KBM-7 (cell line): ENCODE measurements around the gene PHLDB2.

ENCODE experiments used
- DNase-seq: peaks from one replicate; pipeline ENCODE4 v3.0.0-alpha.2; 2015
- in situ Hi-C: fragments of 300-500 bp; cut with MboI; formaldehyde crosslinking; loops from 2 replicates; pipeline ENCODE4 v1.14.3; 2020; ENCODE audit warnings: low sequenced_read_pairs, low pct_unique_long_range_greater_than_20kb, mixed read lengths

Gene PHLDB2

DNA sequence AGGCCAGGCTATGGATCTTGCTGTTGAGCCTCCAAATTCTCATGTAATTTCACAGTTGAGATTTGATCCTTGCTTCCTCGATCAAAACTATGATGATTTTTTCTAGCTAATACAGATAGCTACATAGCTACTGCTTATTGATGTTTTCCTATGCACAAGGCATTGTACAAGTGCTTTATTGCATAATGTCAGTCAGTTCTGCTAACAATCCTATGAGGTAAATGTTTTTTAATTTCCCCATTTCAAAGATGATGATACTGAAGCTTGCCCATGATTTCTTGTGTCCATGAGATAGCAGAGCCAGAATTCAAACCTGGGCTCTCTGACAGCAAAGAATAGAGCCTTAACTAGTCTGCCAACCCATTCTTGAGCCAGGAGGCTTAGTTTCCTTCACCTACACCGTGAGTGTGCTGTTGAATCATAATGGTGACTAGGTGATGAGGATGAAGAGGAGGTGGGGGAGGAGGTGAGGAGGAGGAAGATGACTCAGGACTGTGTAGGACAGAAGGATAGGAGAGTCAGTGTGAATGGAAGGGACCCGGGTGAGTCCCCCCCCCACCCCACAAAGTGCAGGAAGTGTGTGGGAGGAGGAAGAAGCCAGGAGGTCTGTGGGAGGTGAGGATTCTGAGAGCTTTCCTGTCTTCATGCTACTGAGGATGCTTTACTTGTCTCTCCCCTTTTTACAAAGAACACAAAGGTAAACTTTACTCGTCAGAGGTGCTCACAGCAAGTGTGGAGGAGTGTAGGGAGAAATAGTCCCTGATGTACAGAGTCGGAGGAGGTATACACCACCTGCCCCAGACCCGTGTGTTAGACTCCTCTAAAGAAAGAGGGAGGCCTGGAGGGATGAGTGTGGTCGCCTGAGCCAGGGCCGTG is 143.3 kb downstream of the PHLDB2 start:
- DNase-seq, result no peak

DNA sequence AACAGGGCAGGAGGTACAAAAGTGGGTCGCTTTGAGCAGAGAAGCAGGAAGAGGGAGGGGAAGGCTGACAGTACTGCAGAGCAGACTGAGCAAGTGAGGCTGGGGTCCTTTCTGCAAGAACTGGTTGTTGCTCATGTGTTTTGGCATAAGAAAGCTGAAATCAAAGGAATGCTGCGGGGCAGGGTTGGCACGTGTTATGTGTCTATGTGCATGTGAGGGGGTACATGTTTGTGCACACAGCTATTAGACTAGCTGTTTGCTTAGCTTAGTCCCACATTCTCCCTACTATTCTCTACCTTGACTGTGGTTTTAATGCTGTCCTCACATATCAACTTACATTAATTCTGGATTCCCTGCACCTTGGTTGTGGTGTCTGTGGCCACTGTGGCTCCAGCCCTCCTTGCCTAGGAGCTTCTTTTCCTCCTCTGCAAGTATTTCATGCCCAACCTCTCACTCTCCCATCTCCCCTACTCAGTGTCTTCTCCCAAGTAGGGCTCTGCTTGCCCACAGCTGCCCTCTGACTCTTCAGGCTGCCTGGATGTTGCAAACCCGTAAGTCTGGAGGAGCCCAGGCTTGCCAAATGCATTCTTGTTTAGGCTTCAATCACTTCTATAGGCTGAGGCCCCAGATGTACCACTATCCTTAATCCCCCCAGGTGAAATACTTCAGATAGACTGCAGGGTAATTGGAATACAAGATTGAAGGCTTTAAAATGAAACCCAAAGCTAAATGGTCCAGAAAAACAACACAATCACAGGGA is 144.4 kb downstream of the PHLDB2 start:
- no peak for DNase-seq
- in situ Hi-C loops, result no loop called here

More for the DNA sequence above, 143.3 kb downstream of the PHLDB2 start:
- in situ Hi-C loops, result no loop called here

DNA sequence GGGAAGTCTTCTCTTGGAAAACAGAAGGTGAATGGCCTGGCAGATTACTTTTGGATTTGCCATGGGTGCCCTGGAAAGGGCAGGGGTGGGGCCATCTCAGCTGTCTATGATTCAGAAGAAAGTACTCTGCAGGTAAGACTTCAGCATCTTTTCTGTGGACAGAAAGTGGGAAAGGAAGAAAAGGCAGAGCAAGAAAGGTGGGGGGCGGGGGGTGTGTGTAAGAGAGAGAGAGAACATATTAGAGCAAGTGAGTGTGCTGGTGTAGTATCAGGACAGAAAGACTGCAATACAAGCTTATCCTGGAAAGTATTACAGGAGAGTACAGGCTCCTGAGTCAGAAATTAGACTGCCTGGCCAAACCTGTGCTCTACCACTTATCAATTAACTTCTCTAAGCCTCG is 145.1 kb downstream of the PHLDB2 start:
- in situ Hi-C loops, result no loop called here
- DNase-seq, result no peak

DNA sequence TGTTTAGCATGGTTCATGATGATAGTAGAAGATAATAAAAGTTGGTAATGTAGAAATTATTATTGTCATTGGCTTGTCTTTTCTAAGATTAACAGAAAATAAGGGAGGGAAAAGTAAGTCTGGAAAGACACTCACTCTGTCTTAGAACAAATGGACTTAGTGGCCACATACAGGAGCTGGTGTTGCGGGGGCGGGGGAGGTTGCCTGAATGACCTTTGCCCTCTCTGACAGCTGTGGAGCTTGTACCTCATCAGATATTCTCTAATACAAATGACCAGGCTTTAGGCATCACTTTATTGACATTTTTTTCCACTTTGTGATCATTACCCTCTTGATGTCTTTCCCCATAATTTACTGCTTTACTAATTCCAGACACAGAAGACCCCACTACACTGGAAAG is 145.6 kb downstream of the PHLDB2 start:
- in situ Hi-C loops, result no loop called here
- no peak for DNase-seq

DNA sequence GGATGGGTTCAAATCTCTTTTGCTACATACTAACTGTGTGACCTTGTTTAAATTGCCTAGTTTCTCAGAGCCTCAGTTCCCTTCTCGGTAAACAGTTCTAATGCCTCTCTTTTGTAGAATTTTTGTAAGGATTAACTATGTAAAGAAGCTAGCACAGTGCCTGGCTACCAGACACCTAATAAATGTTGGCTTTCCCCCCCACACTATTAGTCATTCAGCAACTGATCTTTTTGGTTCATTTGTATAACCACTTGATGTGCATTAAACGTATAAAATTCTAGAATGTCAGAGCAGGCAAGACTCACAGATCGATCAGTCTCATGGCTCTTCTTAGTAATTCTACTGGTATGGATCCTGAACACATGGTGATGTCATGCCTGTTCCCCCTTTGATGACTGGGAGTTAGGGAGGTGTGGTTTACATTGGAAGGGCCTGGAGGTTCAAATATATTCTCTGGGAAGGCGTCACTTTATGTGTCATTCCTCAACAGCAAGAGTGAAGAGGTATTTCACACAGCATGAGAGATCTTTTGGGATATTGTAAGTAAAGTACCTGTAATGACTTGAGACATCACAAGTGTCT is 146.1 kb downstream of the PHLDB2 start:
- no peak for DNase-seq
- in situ Hi-C loops, result no loop called here

DNA sequence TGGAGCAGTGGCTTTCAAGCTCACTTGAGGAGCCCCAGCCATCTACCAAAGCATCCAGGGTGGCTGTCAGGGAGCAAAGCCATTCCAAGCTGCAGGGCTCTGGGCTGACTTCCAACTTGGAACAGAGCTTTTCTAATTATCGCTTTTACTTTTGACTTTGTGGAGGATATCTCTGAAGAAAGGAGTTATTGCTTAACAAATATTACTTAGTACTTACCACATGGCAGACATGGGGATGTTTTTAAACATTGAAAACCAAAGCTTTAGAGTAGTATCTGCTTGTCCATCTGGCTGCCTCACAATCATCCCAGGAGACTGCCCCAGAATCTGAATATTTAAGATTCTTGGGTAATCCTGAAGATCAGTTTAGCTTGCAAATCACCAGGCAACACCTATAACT is 148.6 kb downstream of the PHLDB2 start:
- in situ Hi-C loops, result no loop called here

DNA sequence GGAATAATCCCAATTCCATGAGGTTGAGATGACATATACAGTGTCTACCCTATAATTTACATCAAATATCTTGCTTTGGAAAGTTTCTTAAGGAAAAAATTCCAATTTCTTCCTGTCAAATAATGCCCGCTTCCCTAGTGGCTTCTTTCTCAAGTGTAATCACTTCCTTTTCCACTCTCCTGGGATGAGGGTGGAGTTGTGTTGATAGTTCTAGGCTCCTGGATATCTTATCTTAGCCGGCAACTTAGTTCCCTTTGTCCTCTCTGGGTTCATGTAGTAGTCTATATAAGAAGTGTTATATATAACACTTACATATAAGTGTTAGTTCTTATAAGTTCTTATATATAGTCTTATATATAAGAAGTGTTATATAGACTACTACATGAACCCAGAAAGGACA is 150.6 kb downstream of the PHLDB2 start:
- DNase-seq, result no peak
- in situ Hi-C loops, result no loop called here

More for the DNA sequence above, 148.6 kb downstream of the PHLDB2 start:
- no peak for DNase-seq

DNA sequence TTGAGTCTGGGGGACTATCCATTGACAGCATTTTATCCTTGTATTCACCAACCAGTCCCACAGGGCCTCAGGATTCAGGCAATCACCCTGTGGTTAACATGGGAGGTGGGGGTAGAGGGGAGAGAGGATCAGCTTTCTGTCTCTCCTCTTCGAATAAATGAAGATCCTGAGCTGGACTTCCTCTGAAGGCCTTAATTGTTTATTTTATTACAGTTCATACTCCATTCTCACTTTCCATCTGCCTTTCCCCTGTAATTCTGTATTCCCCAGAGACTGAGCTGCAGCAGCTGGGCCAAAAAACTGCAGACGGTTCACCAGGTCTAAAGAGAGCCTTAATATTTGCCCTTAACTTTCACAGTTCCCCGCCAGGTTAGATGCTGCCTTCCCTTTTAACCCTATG is 151.6 kb downstream of the PHLDB2 start:
- DNase-seq, result no peak
- in situ Hi-C loops, result no loop called here

DNA sequence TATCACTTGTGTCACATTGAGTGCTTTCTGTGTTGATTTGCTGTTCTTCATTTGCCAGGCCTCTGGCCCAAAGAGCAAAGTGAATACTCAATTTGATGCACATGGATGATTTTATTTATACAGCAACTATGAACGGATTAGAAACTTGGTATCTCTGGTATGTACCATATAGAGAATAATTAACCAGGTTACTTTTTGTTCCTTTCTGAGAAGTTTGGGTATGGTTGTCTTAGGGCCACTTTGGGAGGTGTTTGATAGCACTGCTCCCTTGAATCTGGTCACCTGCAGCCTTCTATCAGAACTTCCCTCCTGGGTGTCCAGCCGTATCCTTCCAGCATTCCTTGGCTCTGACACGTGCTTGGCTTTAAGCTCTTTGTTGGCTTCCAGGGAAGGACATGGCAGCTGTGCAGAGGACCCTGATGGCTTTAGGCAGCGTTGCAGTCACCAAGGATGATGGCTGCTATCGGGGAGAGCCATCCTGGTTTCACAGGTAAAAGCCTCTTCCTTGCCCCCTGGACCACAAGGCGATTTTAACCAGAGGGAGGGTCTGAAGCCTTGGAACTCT is 152.4 kb downstream of the PHLDB2 start:
- in situ Hi-C loops, result no loop called here
- no peak for DNase-seq

DNA sequence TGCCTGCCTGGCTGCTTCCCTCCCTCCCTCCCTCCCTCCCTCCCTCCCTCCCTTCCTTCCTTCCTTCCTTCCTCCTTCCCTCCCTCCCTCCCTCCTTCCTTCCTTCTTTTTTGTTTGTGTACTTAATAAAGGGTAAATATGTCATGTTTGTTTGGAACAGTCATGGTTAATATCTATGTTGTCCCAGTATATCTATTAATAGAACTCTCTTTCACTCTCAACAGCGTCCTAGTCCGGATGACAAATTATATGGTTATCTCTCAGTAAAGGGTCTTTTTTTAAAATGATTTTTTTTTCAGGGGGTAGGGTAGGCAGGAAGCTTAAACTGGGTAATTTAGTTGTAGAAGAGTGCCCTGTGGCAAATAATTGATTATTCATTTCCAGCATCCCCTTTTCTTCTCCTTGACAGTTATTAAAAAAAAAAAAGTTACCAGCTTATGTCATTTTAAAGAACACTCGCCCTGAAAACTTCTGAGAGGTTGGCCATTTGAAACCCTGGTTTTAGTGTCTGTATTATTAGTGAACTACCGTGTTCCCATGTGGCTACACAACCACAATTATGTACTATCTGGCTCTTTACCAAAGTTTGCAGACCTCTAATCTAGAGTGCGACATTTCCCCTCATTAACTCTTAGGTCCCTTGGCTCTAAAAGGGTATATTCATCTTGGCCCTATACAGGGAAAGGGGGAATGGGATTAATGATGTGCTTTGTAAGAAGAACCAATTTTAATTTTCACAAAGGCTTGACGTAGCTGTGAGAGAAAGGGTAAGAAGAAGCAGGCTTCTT is 153.3 kb downstream of the PHLDB2 start:
- DNase-seq, result no peak
- in situ Hi-C loops, result no loop called here

DNA sequence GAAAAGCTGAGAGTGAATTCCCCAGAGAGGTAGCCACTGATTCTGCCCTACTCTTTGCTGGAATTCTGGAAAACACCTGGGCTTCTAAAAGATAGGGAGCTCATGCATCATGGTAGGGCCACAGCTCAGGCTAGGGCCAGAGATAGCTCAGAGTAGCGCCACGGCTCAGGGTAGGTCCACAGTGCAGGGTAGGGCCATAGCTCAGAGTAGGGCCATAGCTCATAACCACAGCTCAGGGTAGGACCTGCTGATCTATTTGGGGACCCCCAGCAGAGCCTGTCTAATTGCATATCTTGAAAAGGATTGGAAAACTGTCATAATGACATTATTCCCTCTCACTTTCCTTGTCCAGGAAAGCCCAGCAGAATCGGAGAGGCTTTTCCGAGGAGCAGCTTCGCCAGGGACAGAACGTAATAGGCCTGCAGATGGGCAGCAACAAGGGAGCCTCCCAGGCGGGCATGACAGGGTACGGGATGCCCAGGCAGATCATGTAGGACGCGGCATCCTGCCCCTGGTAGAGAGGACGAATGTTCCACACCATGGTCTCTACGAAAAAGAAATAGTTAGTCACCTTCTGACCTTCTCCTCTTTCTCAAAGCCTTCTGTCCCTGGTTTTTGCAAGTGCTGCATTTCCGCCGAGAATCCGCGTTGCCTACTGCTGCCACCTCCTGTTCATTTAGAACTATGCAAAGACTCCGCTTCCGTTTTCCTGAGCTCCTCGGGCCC is 154.2 kb downstream of the PHLDB2 start:
- in situ Hi-C loops, result no loop called here
- peak; percentile 63 for DNase-seq

DNA sequence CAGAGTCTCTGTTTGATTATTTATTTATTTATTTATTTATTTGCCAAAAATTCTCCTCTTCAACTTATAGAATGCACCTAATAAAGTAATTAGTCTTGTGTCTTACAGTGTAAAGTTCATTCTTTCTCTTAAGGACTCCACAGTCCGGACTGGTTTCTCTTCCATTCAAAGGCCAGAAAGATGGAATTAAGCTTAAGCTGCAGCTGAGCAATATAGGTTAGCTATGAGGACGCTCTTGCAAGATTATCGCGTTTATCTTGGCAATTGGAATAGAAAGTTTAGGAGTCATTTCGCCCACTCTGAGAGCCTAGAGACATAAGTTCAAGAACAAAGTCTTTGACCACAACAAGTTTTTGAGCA is 154.7 kb downstream of the PHLDB2 start:
- no peak for DNase-seq
- in situ Hi-C loops, result no loop called here

DNA sequence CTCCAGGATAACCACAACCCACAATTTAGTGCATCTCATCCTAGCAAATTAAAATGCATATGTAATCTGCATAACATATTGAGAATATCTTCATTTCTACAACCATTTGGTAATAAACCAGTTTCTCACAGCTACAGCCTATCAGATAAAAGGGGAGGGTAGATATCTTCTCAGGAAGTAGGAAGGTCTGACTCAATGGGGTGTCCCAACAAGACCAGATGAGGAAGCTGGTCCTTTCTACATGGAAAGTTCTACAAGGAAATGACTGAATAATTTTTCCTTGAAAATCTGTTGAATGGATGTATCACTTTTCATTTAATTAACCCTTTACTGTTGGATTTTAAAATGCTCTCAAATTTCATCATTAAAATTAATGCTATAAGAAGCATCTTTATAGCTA is 158.0 kb downstream of the PHLDB2 start:
- no peak for DNase-seq
- in situ Hi-C loops, result no loop called here

DNA sequence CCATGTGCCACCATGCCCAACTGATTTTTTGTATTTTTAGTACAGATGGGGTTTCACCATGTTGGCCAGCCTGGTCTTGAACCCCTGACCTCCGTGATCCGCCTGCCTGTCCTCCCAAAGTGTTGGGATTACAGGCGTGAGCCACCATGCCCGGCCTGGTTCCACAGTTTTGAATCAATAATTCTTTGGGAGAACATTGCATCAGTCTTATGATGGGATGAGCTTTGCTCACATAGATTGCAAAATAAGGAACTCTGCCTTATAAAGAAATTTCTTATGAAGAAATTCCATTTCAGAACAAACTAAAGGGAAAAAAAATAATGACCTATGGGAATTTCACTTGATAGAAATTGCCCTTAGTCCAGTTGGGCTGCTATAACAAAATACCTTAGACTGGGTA is 159.6 kb downstream of the PHLDB2 start:
- DNase-seq, result no peak
- in situ Hi-C loops, result no loop called here

DNA sequence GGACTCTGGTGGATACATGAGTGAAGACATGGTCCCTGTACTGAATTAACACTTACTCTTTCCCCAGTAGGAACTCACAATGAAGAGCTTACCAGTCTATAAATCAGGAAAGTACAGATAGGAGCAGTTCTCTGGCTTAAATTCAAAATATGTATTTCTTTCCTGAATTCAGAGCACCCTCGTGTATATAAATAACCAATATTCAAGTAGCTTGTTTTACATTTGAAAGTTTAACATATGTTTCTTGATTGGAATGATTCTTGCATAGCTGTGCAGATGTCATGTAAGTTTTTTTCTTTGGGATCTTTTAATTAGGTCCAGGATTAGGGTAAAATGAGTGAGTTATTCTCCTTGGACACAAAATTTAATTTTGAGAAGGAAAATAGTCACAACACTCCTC is 160.7 kb downstream of the PHLDB2 start:
- DNase-seq, result no peak
- in situ Hi-C loops, result no loop called here

DNA sequence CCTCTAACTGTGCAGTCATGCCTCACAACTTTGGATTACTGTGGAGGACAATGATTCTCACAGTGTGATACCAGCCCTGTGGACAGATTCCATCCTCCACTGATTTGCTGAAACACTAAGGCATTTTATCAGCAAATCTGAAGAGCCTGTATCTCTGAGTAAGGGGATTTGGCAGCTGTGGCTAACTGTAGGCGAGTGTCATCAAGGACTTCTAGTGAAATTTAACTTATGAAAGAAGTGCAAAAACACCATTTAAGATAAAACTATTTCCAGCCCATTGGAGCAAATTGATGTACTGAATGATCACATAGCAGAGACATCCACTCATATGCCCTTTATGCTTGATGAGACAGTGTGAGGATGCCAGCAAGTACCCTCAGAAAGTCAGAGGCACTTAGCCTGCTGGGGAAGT is 161.6 kb downstream of the PHLDB2 start:
- DNase-seq, result no peak
- in situ Hi-C loops, result no loop called here
